HCT116 (cell line): Measurements from ENCODE around the gene PPP2R2D. TPM values are rescaled to one million over a fixed set of nuclear protein-coding genes. Genes with fewer than 3 reads are reported as not detected.

Experiments used
- ATAC-seq: fragments of 200-7000 bp; cut with Tn5 transposase; 2 replicates; pipeline ENCODE4 v1.9.1; 2020; ENCODE audit warnings: mild to moderate bottlenecking, moderate library complexity
- BruUV-seq: library from RNA; stranded (reverse); fragments of 400-500 nt; replicated peaks from 2 replicates; lab custom pipeline; 2021; lab: Mats Ljungman, UMichigan
- CTCF ChIA-PET: fragments of 300-600 bp; sonication (Branson Sonifier 250); formaldehyde crosslinking; loops from one replicate; lab custom pipeline; 2021; ENCODE audit warnings: antibody characterized with exemption; lab: Charles Lee
- POLR2A ChIA-PET: fragments of 300-600, 350-600 bp; sonication (Branson Sonifier 250); formaldehyde crosslinking; loops from one replicate; lab custom pipeline; 2021; ENCODE audit warnings: antibody characterized with exemption; lab: Charles Lee
- RAD21 ChIA-PET, 2 experiments: fragments of 300-600 bp; sonication (Branson Sonifier 250); formaldehyde crosslinking; loops; one replicate each; lab custom pipeline; 2023; ENCODE audit warnings: low total read pairs in 2 of 2; ENCODE audit not compliant: uncharacterized antibody in 2 of 2, unreplicated experiment in 2 of 2, low non-redundant PET in 1 of 2; lab: Charles Lee
- DNase-seq: peaks from one replicate; pipeline ENCODE4 v3.0.0-alpha.2; 2010; ENCODE audit warnings: low read depth, low spot score
- H2AFZ ChIP-seq: fragments of 200-600 bp; shearing (Covaris generic), sonication (generic); 2 replicates; pipeline ENCODE4 v1.6.1; 2017; ENCODE audit warnings: low read depth, mixed run types, mixed read lengths, antibody characterized with exemption, low read length; ENCODE audit not compliant: poor library complexity, severe bottlenecking
- H3K27ac ChIP-seq: 2 replicates; pipeline ENCODE4 v1.5.1; 2012; ENCODE audit warnings: low read depth, low read length
- H3K27me3 ChIP-seq: fragments of 200-600 bp; sonication (generic); 2 replicates; pipeline ENCODE4 v1.6.1; 2016; ENCODE audit warnings: mixed run types, low read length, mixed read lengths; ENCODE audit not compliant: insufficient read depth
- H3K36me3 ChIP-seq, 2 experiments: fragments of 200-500 bp in 1 of 2; fragments of 200-600 bp in 1 of 2; sonication (Bioruptor generic) in 1 of 2; sonication (generic) in 1 of 2; 2 replicates each; pipeline versions ENCODE4 v1.5.1 to v1.6.1; 2014 to 2016; ENCODE audit warnings: low read length in 2 of 2, inconsistent platforms in 1 of 2, mixed read lengths in 1 of 2, mixed run types in 1 of 2; ENCODE audit not compliant: insufficient read depth in 2 of 2, control insufficient read depth in 1 of 2
- H3K4me1 ChIP-seq, 2 experiments: fragments of 200-600 bp in 1 of 2; sonication (generic) in 1 of 2; 2 replicates each; pipeline versions ENCODE4 v1.5.1 to v1.6.1; 2012 to 2017; ENCODE audit warnings: low read length in 2 of 2, inconsistent platforms in 1 of 2, mild to moderate bottlenecking in 1 of 2, mixed read lengths in 1 of 2, mixed run types in 1 of 2, moderate library complexity in 1 of 2; ENCODE audit not compliant: insufficient read depth in 2 of 2, control insufficient read depth in 1 of 2
- H3K4me2 ChIP-seq: fragments of 200-600 bp; sonication (generic); 2 replicates; pipeline ENCODE4 v1.6.1; 2017; ENCODE audit warnings: mixed run types, low read length, mixed read lengths
- H3K4me3 ChIP-seq, 2 experiments: fragments of 200-600 bp in 1 of 2; sonication (generic) in 1 of 2; replicated peaks in 1 of 2; 2 replicates each; pipeline ENCODE4 v1.5.1; 2011 to 2016; ENCODE audit warnings: low read length in 2 of 2, control low read depth in 1 of 2, low read depth in 1 of 2, mild to moderate bottlenecking in 1 of 2, mixed read lengths in 1 of 2, mixed run types in 1 of 2
- H3K79me2 ChIP-seq: fragments of 200-600 bp; sonication (generic); 2 replicates; pipeline ENCODE4 v1.6.1; 2017; ENCODE audit warnings: mild to moderate bottlenecking, mixed run types, low read length, moderate library complexity, mixed read lengths; ENCODE audit not compliant: insufficient read depth
- H3K9ac ChIP-seq: fragments of 200-600 bp; sonication (generic); 2 replicates; pipeline ENCODE4 v1.6.1; 2016; ENCODE audit warnings: low read length, mixed read lengths
- H3K9me2 ChIP-seq: fragments of 200-600 bp; sonication (generic), shearing (Covaris generic); 2 replicates; pipeline ENCODE4 v1.6.1; 2017; ENCODE audit warnings: mixed run types, mild to moderate bottlenecking, moderate library complexity; ENCODE audit not compliant: insufficient read depth
- H3K9me3 ChIP-seq, 2 experiments: fragments of 200-500 bp in 1 of 2; fragments of 200-600 bp in 1 of 2; sonication (Bioruptor generic) in 1 of 2; sonication (generic) in 1 of 2; 2 replicates each; pipeline ENCODE4 v1.6.1; 2014 to 2017; ENCODE audit warnings: low read length in 2 of 2, mixed read lengths in 2 of 2, inconsistent platforms in 1 of 2, low read depth in 1 of 2, mild to moderate bottlenecking in 1 of 2, mixed run types in 1 of 2, moderate library complexity in 1 of 2; ENCODE audit not compliant: control insufficient read depth in 1 of 2, insufficient read depth in 1 of 2
- H4K20me1 ChIP-seq: fragments of 200-600 bp; sonication (generic), shearing (Covaris generic); 2 replicates; pipeline ENCODE4 v1.6.1; 2017; ENCODE audit warnings: mixed run types, mild to moderate bottlenecking, moderate library complexity; ENCODE audit not compliant: insufficient read depth
- ATF3 ChIP-seq: IDR thresholded peaks from 2 replicates; pipeline ENCODE4 v1.6.1; 2012
- CBX3 ChIP-seq: IDR thresholded peaks from 2 replicates; pipeline ENCODE4 v1.6.1; 2012; ENCODE audit warnings: low read depth
- CEBPB ChIP-seq: IDR thresholded peaks from 2 replicates; pipeline ENCODE4 v1.6.1; 2012; ENCODE audit warnings: low read depth
- CTCF ChIP-seq, 3 experiments: fragments of 200-600 bp in 1 of 3; sonication (generic) in 1 of 3; IDR thresholded peaks in 2 of 3; conservative IDR thresholded peaks in 1 of 3; 2 replicates each; pipeline ENCODE4 v1.5.1; 2012 to 2017; ENCODE audit warnings: low read depth in 2 of 3, low read length in 2 of 3, antibody characterized with exemption in 1 of 3, borderline replicate concordance in 1 of 3, control low read depth in 1 of 3, mild to moderate bottlenecking in 1 of 3, mixed read lengths in 1 of 3, mixed run types in 1 of 3, moderate library complexity in 1 of 3; ENCODE audit not compliant: insufficient read depth in 1 of 3
- EGR1 ChIP-seq: IDR thresholded peaks from 2 replicates; pipeline ENCODE4 v1.6.1; 2012; ENCODE audit warnings: low read depth
- JUND ChIP-seq: IDR thresholded peaks from 2 replicates; pipeline ENCODE4 v1.6.1; 2012
- MAX ChIP-seq: IDR thresholded peaks from 2 replicates; pipeline ENCODE4 v1.6.1; 2012
- POLR2A ChIP-seq: IDR thresholded peaks from 2 replicates; pipeline ENCODE4 v1.7.0; 2011; ENCODE audit warnings: borderline replicate concordance; ENCODE audit not compliant: insufficient read depth, insufficient read length; ENCODE audit errors: extremely low read depth
- POLR2AphosphoS5 ChIP-seq: IDR thresholded peaks from 2 replicates; pipeline ENCODE4 v1.6.1; 2011; ENCODE audit warnings: mild to moderate bottlenecking, low read depth, low read length, moderate library complexity
- RAD21 ChIP-seq: IDR thresholded peaks from 2 replicates; pipeline ENCODE4 v1.6.1; 2012; ENCODE audit warnings: low read depth, mild to moderate bottlenecking
- REST ChIP-seq: IDR thresholded peaks from 2 replicates; pipeline ENCODE4 v1.6.1; 2012; ENCODE audit warnings: low read depth
- SIN3A ChIP-seq: IDR thresholded peaks from 2 replicates; pipeline ENCODE4 v1.6.1; 2012; ENCODE audit warnings: low read depth
- SP1 ChIP-seq: IDR thresholded peaks from 2 replicates; pipeline ENCODE4 v1.6.1; 2012; ENCODE audit warnings: low read depth
- YY1 ChIP-seq: IDR thresholded peaks from 2 replicates; pipeline ENCODE4 v1.6.1; 2011; ENCODE audit warnings: low read length, low read depth, moderate library complexity, mild to moderate bottlenecking; ENCODE audit not compliant: insufficient replicate concordance; ENCODE audit errors: extremely low read depth
- ZNF274 ChIP-seq: fragments of 200-500 bp; sonication (Bioruptor generic); IDR thresholded peaks from 2 replicates; pipeline ENCODE4 v1.6.1; 2014; ENCODE audit warnings: mild to moderate bottlenecking, low read depth, low read length, inconsistent platforms
- intact Hi-C: fragments of 100-400 bp; cut with micrococcal nuclease; formaldehyde crosslinking; loops from 2 replicates; pipeline ENCODE4 v1.10.0; 2022
- total RNA-seq: library from RNA; stranded (reverse); gene quantifications from one replicate; pipeline ENCODE4 v1.2.1, GENCODE V29; 2021; ENCODE audit not compliant: unreplicated experiment

Gene PPP2R2D
- total RNA-seq, 1 experiment from 2014 or later, result 18.1 TPM

GRCh38 chr10:131944976-131945695, 44.3 kb downstream of the PPP2R2D start:
- POLR2A ChIA-PET, result no interaction called here
- no peaks in the 10 kb centered on the region for H3K79me2 ChIP-seq
- intact Hi-C loops, result no loop called here
- H4K20me1 ChIP-seq, result no peaks in the 10 kb centered on the region
- ATAC-seq, result no peak
- H3K9me2 ChIP-seq, result no peaks in the 10 kb centered on the region
- H3K9ac ChIP-seq, result no peak overlapping the region
- H3K27me3 ChIP-seq, result no peaks in the 10 kb centered on the region
- no peak overlapping the region for H3K4me2 ChIP-seq
- H3K9me3 ChIP-seq, result no peaks in the 10 kb centered on the region
- peaks cover 0 to 10% of the 10 kb centered on the region in 2 experiments; a peak in 2 of 4 replicates for H3K4me1 ChIP-seq
- RAD21 ChIA-PET, result no interaction called here
- DNase-seq, result no peak
- no peak overlapping the region for H3K27ac ChIP-seq
- CTCF ChIA-PET, result no interaction called here
- no TSS peak for BruUV-seq
- H3K4me3 ChIP-seq, result no peak overlapping the region
- H2AFZ ChIP-seq, result no peak overlapping the region
- H3K36me3 ChIP-seq, result peaks cover 0 to 3% of the 10 kb centered on the region in 2 experiments; a peak in 1 of 4 replicates
- no peak for TF ChIP-seq ZNF274
- TF ChIP-seq EGR1, result no peak
- TF ChIP-seq SIN3A, result no peak
- TF ChIP-seq CEBPB, result no peak
- no peak for TF ChIP-seq RAD21
- TF ChIP-seq POLR2AphosphoS5, result no peak
- TF ChIP-seq ATF3, result no peak
- TF ChIP-seq CBX3, result no peak
- no peak for TF ChIP-seq YY1
- no peak for TF ChIP-seq POLR2A

- no peak overlapping the region for H2AFZ ChIP-seq
- H3K4me3 ChIP-seq, result no peak overlapping the region
- peaks cover 0 to 3% of the 10 kb centered on the region in 2 experiments; a peak in 1 of 4 replicates for H3K36me3 ChIP-seq
- no peak for ATAC-seq
- no TSS peak for BruUV-seq
- no peaks in the 10 kb centered on the region for H3K9me2 ChIP-seq
- intact Hi-C loops, result no loop called here
- H3K4me2 ChIP-seq, result no peak overlapping the region
- no peaks in the 10 kb centered on the region for H3K9me3 ChIP-seq
- peaks cover 0 to 10% of the 10 kb centered on the region in 2 experiments; a peak in 2 of 4 replicates for H3K4me1 ChIP-seq
- H3K9ac ChIP-seq, result no peak overlapping the region
- no peak for DNase-seq
- ChIA-PET CTCF (no interaction called here), POLR2A (no interaction called here), RAD21 (no interaction called here)
- no peak overlapping the region for H3K27ac ChIP-seq
- H3K27me3 ChIP-seq, result no peaks in the 10 kb centered on the region
- H3K79me2 ChIP-seq, result no peaks in the 10 kb centered on the region
- no peaks in the 10 kb centered on the region for H4K20me1 ChIP-seq
- TF ChIP-seq REST (no peak), RAD21 (no peak), SIN3A (no peak), EGR1 (no peak), CTCF (IDR thresholded peaks at IDR 0.05 in 2 of 3, conservative IDR thresholded peaks at IDR 0.05 in 1 of 3; ENCODE audit: borderline replicate concordance in 1 of 3, insufficient read depth in 1 of 3, low read depth in 2 of 3, low read length in 2 of 3) (no peak), MAX (no peak), POLR2AphosphoS5 (no peak), SP1 (no peak), JUND (no peak), ZNF274 (no peak)
These were observed 45.5 kb downstream of the PPP2R2D start for GRCh38 chr10:131946321-131946751.
